Stomach (tissue), 4 donors: Measurements from ENCODE around the gene RERE.

Experiments
- EP300 ChIP-seq: sonication (generic); formaldehyde crosslinking; IDR thresholded peaks from one replicate; pipeline ENCODE4 v1.6.1; 2017; ENCODE audit warnings: antibody characterized with exemption
- POLR2A ChIP-seq, 4 donors: fragments of 450-650 bp; IDR thresholded peaks; one replicate each; pipeline ENCODE4 v1.6.1; 2016; ENCODE audit warnings: antibody characterized with exemption in 4 of 4, control low read depth in 2 of 4, mild to moderate bottlenecking in 1 of 4, moderate library complexity in 1 of 4

DNA sequence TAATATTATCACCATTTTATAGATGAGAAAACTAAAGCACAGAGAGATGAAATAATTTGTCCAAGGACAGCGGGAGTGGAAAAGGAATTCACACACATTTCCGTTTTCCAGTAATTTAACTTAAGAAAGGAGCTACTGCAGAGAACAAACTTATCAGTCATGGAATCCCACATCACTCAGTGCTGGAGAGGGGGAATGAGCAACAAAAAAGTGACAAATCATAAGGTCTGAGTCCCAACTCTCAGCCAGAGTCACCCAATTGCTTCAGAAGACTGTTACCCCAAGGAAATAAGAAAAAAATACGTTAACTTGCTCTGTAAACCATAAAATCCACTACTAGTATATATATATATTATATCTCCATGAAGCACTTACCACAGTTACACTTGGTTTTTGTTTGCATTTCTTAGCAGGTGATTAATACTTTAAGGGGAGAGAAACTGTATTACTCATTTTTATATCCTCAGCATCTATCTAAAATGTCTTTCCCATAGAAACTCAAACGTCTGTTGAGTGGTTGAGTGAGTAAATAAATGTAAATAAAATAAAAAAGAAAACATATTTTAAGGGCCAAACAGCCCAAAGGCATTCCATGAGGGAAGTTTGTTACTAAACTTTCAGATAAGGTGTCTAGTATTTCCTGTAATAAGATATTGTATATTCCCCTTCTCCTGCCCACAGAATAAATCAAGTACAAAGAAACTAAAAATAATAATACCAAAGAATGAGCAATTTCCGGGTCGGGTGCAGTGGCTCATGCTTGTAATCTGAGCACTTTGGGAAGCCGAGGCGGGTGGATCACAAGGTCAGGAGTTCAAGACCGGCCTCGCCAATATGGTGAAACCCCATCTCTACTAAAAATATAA is 422.8 kb downstream of the RERE start:
- TF ChIP-seq POLR2A (IDR thresholded peaks at IDR 0.05) (no peak), EP300 (no peak)
